HG03066 (cell line): ENCODE data around the gene FCRL6.

ENCODE experiments used
- ATAC-seq: cut with Tn5 transposase; IDR thresholded peaks from one replicate; pipeline ENCODE4 v1.9.1; 2021; ENCODE audit warnings: low read depth; ENCODE audit not compliant: unreplicated experiment

The FCRL6 gene, protein sequence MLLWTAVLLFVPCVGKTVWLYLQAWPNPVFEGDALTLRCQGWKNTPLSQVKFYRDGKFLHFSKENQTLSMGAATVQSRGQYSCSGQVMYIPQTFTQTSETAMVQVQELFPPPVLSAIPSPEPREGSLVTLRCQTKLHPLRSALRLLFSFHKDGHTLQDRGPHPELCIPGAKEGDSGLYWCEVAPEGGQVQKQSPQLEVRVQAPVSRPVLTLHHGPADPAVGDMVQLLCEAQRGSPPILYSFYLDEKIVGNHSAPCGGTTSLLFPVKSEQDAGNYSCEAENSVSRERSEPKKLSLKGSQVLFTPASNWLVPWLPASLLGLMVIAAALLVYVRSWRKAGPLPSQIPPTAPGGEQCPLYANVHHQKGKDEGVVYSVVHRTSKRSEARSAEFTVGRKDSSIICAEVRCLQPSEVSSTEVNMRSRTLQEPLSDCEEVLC

GRCh38 chr1:159802111-159802510 is at the start of gene FCRL6:
Gene FCRL6, plus strand, starts transcription at chr1:159802360. Its CDS starts 65 bp downstream, at chr1:159802425.
- no peak for ATAC-seq

DNA sequence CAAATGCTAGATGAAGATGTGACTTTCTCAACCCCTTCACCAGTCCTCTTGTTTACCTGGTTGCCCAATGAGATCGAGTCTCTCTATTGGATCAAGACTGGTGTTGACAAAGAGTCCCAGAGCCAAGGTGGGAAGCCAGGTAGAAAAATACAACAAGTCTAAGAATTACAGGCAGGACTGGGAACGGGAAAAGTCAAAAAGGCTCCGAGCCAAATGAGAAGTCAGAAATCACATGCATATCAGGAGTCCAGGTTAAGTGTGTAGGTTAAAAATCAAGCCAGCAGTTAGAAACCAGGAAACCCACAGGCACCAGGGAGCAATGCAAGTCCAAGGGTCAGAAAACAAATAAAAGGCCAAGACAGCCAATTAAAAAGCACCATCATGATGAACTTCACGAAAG is 48.8 kb upstream of the FCRL6 start:
- ATAC-seq = no peak

GRCh38 chr1:159755451-159756007 is 46.6 kb upstream of the FCRL6 start:
- no peak for ATAC-seq

DNA sequence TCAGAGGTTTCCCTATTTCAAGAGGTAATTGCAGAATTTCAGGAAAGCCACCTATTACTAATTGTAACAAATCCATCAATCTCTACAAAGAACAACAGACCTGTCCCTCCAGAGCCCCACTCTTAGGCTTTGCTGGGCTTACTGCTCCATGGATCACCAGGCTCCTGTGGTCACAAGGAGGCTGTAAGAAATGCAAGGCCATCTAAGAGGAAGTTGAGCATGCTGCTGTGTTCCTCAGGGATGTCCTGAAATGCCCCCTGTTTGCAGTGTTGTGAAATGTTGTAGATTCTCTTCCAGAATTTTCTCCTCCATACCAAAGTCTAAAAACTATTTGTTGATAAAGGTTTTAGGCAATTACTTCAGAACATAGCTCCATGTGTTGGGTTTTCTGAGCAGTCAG is 45.8 kb upstream of the FCRL6 start:
- ATAC-seq = no peak

- no peak for ATAC-seq
Measured at GRCh38 chr1:159763686-159764085, 38.5 kb upstream of the FCRL6 start.

- ATAC-seq = no peak
Measured at GRCh38 chr1:159765806-159766205, 36.4 kb upstream of the FCRL6 start.

- no peak for ATAC-seq
Measured at GRCh38 chr1:159771127-159771895, 30.8 kb upstream of the FCRL6 start.

- no peak for ATAC-seq
Measured at GRCh38 chr1:159774465-159774864, 27.7 kb upstream of the FCRL6 start.

DNA sequence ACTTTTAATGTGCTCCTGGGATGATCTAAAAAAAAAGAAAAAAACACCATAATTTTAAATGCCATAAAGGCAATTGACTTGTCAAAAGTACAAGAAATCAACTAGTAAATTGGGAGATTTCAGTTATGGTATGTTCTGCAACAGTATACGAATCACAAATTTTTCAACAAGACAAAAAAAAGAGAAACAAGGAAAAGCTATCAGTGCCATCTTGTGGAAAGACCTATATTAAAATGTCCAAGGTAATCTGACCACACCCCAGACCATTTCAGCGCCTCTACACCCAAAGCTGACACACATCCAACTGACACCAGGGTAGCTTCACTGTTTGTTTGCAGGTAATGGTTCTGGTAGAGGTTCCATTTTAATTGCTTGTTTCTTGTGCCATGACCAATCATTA is 26.4 kb upstream of the FCRL6 start:
- ATAC-seq = no peak

DNA sequence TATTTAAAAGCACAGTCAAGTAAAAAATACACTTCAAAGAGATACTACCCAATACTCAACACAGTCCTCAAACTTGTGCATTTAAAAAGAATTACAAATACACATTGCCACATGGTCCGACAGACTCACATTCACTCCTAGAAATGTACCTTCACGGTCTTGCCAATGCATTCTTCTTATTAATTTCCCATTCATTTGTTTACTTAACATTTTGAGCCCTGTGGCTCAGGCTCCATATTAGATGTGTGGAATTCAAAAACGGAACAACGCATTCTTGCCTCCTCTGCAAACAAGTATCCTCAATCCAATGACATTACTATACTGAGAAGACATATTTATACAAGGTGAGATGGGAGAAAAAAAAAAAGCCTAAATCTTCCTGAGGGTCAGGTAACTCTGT is 23.9 kb upstream of the FCRL6 start:
- ATAC-seq = no peak

GRCh38 chr1:159779403-159779851 is 22.7 kb upstream of the FCRL6 start:
- no peak for ATAC-seq

GRCh38 chr1:159780583-159781582 is 21.3 kb upstream of the FCRL6 start, which contains the start of gene DUSP23:
Gene DUSP23, plus strand, starts transcription at chr1:159780962. Its CDS starts 139 bp downstream, at chr1:159781101.
- ATAC-seq = peak; percentile 97

GRCh38 chr1:159781992-159782391 is 20.2 kb upstream of the FCRL6 start:
- no peak for ATAC-seq

- ATAC-seq = no peak
Measured at GRCh38 chr1:159783724-159784123, 18.4 kb upstream of the FCRL6 start.

DNA sequence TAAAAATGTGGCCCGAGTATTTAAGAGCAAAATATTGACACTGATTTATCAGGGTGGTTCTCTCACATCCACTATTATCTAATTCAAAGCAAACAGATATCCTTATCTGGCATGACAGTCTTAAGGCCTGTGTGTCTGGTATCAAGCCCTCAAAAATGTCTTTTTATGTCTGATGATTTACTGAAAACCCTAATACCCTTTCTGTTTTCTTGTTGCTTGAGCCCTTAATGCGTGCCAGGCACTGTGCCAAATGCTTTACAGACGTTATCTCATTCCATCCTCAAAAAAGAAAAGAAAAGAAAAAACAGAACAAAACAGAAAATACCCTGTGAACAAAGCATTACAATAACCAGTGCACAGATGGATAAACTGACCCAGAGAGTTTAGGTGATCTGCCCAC is 15.7 kb upstream of the FCRL6 start:
- ATAC-seq = no peak

GRCh38 chr1:159786966-159787365 is 15.2 kb upstream of the FCRL6 start:
- ATAC-seq = no peak

DNA sequence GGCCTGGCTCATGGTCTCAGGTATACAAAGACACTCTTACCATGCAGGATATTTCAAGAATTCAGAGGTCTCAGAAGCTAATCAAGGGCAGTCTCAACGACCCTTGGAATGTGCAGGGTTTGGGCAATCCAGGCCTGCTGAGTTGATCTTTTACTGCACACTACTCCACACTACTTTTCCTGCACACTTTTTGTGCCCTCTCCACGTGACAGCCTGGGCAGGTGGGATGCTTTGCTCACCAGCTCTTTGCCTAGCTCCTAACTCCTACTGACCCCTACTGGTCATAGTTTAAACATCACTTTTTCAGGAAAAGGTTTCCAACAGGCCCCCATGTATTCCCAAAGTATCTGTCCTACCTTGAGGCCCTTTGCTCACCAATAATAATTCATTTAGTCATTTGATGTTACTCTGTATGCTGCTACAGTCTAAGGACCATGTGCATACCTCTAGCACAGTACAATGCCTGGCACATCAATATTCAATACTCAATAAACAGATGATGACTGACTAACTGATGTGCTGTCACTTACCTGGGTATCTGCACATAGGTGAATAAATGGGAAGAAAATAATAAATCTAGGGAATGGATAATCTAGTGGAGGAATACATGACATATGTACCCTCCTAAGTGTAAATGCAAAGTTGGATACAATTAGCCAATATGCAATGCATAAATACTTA is 11.8 kb upstream of the FCRL6 start:
- no peak for ATAC-seq

DNA sequence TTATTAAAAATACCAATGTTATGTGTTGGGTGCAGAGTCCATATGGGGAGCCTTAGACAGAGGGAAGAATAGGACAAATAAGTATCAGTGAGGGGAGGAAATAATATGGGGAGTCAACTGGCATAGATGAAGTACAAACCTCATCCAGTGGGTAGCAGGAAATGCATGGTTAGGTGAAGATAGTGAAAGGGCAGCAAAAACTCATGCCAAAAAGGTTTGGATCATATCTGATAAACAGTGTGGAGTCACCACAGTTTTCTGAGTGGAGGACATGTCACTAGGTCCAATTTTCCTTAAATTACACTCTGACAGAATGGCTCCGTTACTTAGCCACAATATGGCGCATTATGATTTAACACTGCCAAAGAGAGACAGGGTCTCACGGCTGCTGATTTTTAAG is 11.1 kb upstream of the FCRL6 start:
- ATAC-seq = no peak

- ATAC-seq = no peak
Measured at GRCh38 chr1:159791461-159791860, 10.7 kb upstream of the FCRL6 start.

- no peak for ATAC-seq
Measured at GRCh38 chr1:159795534-159795933, 6.6 kb upstream of the FCRL6 start.
